Caco-2 (cell line): ENCODE results near the gene SUSD5. TPM values are rescaled to one million over a fixed set of nuclear protein-coding genes. Genes with fewer than 3 reads are reported as not detected.
A peak's percentile ranks its signal among the peaks of the same experiment; 100 is the strongest.

Experiments used
- Bru-seq: library from RNA; stranded (reverse); fragments of 400-500 nt; gene quantifications from one replicate; lab custom pipeline; 2021; lab: Mats Ljungman, UMichigan
- BruChase-seq, 2 experiments: library from RNA; stranded (reverse); fragments of 400-500 nt; gene quantifications; one replicate each; lab custom pipeline; 2021; lab: Mats Ljungman, UMichigan
- BruUV-seq: library from RNA; stranded (reverse); fragments of 400-500 nt; replicated peaks from 2 replicates; lab custom pipeline; 2021; lab: Mats Ljungman, UMichigan
- CTCF ChIA-PET: fragments of 300-600 bp; sonication (Branson Sonifier 250); formaldehyde crosslinking; loops from one replicate; lab custom pipeline; 2022; ENCODE audit warnings: antibody characterized with exemption; lab: Charles Lee
- POLR2A ChIA-PET: fragments of 300-600 bp; sonication (Branson Sonifier 250); formaldehyde crosslinking; loops from one replicate; lab custom pipeline; 2022; ENCODE audit warnings: antibody characterized with exemption; lab: Charles Lee
- DNase-seq, 2 experiments: peaks; one replicate each; pipeline versions ENCODE4 v3.0.0 to v3.0.0-alpha.2; 2020 to 2022
- H3K27me3 ChIP-seq: replicated peaks from 2 replicates; pipeline ENCODE4 v1.6.0; 2011; ENCODE audit warnings: low read length; ENCODE audit not compliant: control insufficient read depth, insufficient read depth
- H3K36me3 ChIP-seq: 2 replicates; pipeline ENCODE4 v1.5.1; 2011; ENCODE audit warnings: low read length; ENCODE audit not compliant: control insufficient read depth, insufficient read depth
- H3K4me1 ChIP-seq: fragments of 250-450 bp; sonication (Bioruptor Pico); 2 replicates; pipeline ENCODE4 v1.5.1; 2020; ENCODE audit warnings: mild to moderate bottlenecking
- H3K4me3 ChIP-seq: 2 replicates; pipeline ENCODE4 v1.5.1; 2011; ENCODE audit warnings: low read depth, mild to moderate bottlenecking, control low read depth, low read length
- H3K9me3 ChIP-seq: fragments of 250-450 bp; sonication (Bioruptor Pico); 2 replicates; pipeline ENCODE4 v1.5.1; 2020; ENCODE audit warnings: mild to moderate bottlenecking, moderate library complexity
- H3K27ac Mint-ChIP-seq: one replicate; pipeline ENCODE4 v1.8.0; 2022; ENCODE audit warnings: mixed read lengths; ENCODE audit not compliant: unreplicated experiment
- H3K27me3 Mint-ChIP-seq: one replicate; pipeline ENCODE4 v1.8.0; 2022; ENCODE audit warnings: mixed read lengths; ENCODE audit not compliant: insufficient read depth, unreplicated experiment
- H3K36me3 Mint-ChIP-seq: one replicate; pipeline ENCODE4 v1.8.0; 2022; ENCODE audit warnings: mild to moderate bottlenecking, mixed read lengths; ENCODE audit not compliant: insufficient read depth, unreplicated experiment
- H3K4me1 Mint-ChIP-seq: one replicate; pipeline ENCODE4 v1.8.0; 2022; ENCODE audit warnings: low read depth, mixed read lengths; ENCODE audit not compliant: unreplicated experiment
- H3K4me3 Mint-ChIP-seq: one replicate; pipeline ENCODE4 v1.8.0; 2022; ENCODE audit warnings: mild to moderate bottlenecking, moderate library complexity, mixed read lengths; ENCODE audit not compliant: unreplicated experiment
- H3K9me3 Mint-ChIP-seq: one replicate; pipeline ENCODE4 v1.8.0; 2022; ENCODE audit warnings: mixed read lengths; ENCODE audit not compliant: unreplicated experiment
- CTCF ChIP-seq, 2 experiments: fragments of 200-600 bp in 1 of 2; IDR thresholded peaks; 1 replicate in 1 of 2; 2 replicates in 1 of 2; pipeline versions ENCODE4 v1.5.1 to v1.8.0; 2011 to 2022; ENCODE audit warnings: antibody characterized with exemption in 1 of 2, control low read depth in 1 of 2, inconsistent platforms in 1 of 2, low read depth in 1 of 2, low read length in 1 of 2, mild to moderate bottlenecking in 1 of 2, moderate library complexity in 1 of 2; ENCODE audit not compliant: insufficient read depth in 1 of 2, severe bottlenecking in 1 of 2, unreplicated experiment in 1 of 2
- intact Hi-C: fragments of 100-400 bp; cut with micrococcal nuclease; formaldehyde crosslinking; loops from one replicate; pipeline ENCODE4 v1.10.0; 2022; ENCODE audit not compliant: unreplicated experiment
- long read RNA-seq: library from polyadenylated mRNA; stranded (forward); transcript quantifications from one replicate; pipeline ENCODE4 v2.0.0, GENCODE V29; 2022
- total RNA-seq: library from RNA; stranded (reverse); gene quantifications from 2 replicates; pipeline ENCODE4 v1.2.3, GENCODE V29; 2022

Gene SUSD5
- not detected in 2 replicates for total RNA-seq
- percentile 6 among the genes with signal in this experiment for Bru-seq, nascent RNA
- BruChase-seq, experiment 1, labeled RNA remaining after a 2-hour chase, result percentile 6 among the genes with signal in this experiment
- percentile 2 among the genes with signal in this experiment for BruChase-seq, experiment 2, labeled RNA remaining after a 6-hour chase
- long read RNA-seq, result 0 reads

- CTCF ChIA-PET, result no interaction called here
- intact Hi-C loops, result no loop called here
- DNase-seq, result no peak
- Mint-ChIP-seq H3K36me3 (no peaks in the 10 kb centered on the region), H3K27me3 (no peaks in the 10 kb centered on the region), H3K9me3 (no peaks in the 10 kb centered on the region), H3K4me1 (no peaks in the 10 kb centered on the region), H3K4me3 (no peak within 1 kb of the TSS), H3K27ac (no peak within 1 kb of the TSS)
- Histone ChIP-seq H3K4me1 (no peaks in the 10 kb centered on the region), H3K36me3 (no peaks in the 10 kb centered on the region), H3K27me3 (no peaks in the 10 kb centered on the region), H3K9me3 (0 out of 2 replicates have a peak, but pooled peaks cover 3% of the 10 kb centered on the region), H3K4me3 (no peak within 1 kb of the TSS)
- TF ChIP-seq CTCF (IDR thresholded peaks at IDR 0.05; ENCODE audit: insufficient read depth in 1 of 2, low read depth in 1 of 2, low read length in 1 of 2, severe bottlenecking in 1 of 2, unreplicated experiment in 1 of 2), result no peak
- POLR2A ChIA-PET, result no interaction called here
- BruUV-seq, result no TSS peak
Measured at GRCh38 chr3:33218446-33219174, at the start of gene SUSD5. Gene SUSD5, minus strand, starts transcription at chr3:33218810. Its CDS starts 13 bp downstream, at chr3:33218797.

GRCh38 chr3:33260104-33260503, 41.5 kb upstream of the SUSD5 start:
- Mint-ChIP-seq H3K4me3 (no peak overlapping the region), H3K27me3 (no peaks in the 10 kb centered on the region), H3K4me1 (no peaks in the 10 kb centered on the region), H3K9me3 (peaks cover 20% of the 10 kb centered on the region), H3K27ac (no peak overlapping the region), H3K36me3 (no peaks in the 10 kb centered on the region)
- CTCF ChIA-PET, result no interaction called here
- TF ChIP-seq CTCF (IDR thresholded peaks at IDR 0.05; ENCODE audit: insufficient read depth in 1 of 2, low read depth in 1 of 2, low read length in 1 of 2, severe bottlenecking in 1 of 2, unreplicated experiment in 1 of 2), result no peak
- intact Hi-C loops, result no loop called here
- no peak overlapping the region for H3K4me3 ChIP-seq
- no peaks in the 10 kb centered on the region for H3K9me3 ChIP-seq
- no peaks in the 10 kb centered on the region for H3K27me3 ChIP-seq
- BruUV-seq, result no TSS peak
- POLR2A ChIA-PET, result no interaction called here
- DNase-seq, result no peak
- no peaks in the 10 kb centered on the region for H3K4me1 ChIP-seq
- no peaks in the 10 kb centered on the region for H3K36me3 ChIP-seq

GRCh38 chr3:33256249-33256648, 37.6 kb upstream of the SUSD5 start:
- H3K27ac Mint-ChIP-seq, result no peak overlapping the region
- intact Hi-C loops, result no loop called here
- Histone ChIP-seq H3K9me3 (no peaks in the 10 kb centered on the region), H3K36me3 (no peaks in the 10 kb centered on the region), H3K4me3 (no peak overlapping the region), H3K27me3 (no peaks in the 10 kb centered on the region), H3K4me1 (no peaks in the 10 kb centered on the region)
- H3K4me1 Mint-ChIP-seq, result no peaks in the 10 kb centered on the region
- DNase-seq, result no peak
- no peaks in the 10 kb centered on the region for H3K27me3 Mint-ChIP-seq
- CTCF ChIA-PET, result no interaction called here
- H3K9me3 Mint-ChIP-seq, result peaks cover 9% of the 10 kb centered on the region
- no peaks in the 10 kb centered on the region for H3K36me3 Mint-ChIP-seq
- no TSS peak for BruUV-seq
- no peak for TF ChIP-seq CTCF (IDR thresholded peaks at IDR 0.05; ENCODE audit: insufficient read depth in 1 of 2, low read depth in 1 of 2, low read length in 1 of 2, severe bottlenecking in 1 of 2, unreplicated experiment in 1 of 2)
- POLR2A ChIA-PET, result no interaction called here
- H3K4me3 Mint-ChIP-seq, result no peak overlapping the region
